DLD1 (cell line): ENCODE data around the gene AKAP1.

ENCODE experiments used
- in situ Hi-C: cut with HindIII; loops from 2 replicates; pipeline ENCODE4 v1.10.0; 2017; ENCODE audit warnings: low sequenced_read_pairs

The AKAP1 gene

GRCh38 chr17:57125406-57125805 is 40.4 kb downstream of the AKAP1 start:
- in situ Hi-C loops = no loop called here

- in situ Hi-C loops = no loop called here
These were observed 40.8 kb downstream of the AKAP1 start for GRCh38 chr17:57125866-57126265.

GRCh38 chr17:57130708-57131461 is 45.8 kb downstream of the AKAP1 start:
- in situ Hi-C loops = no loop called here

GRCh38 chr17:57132663-57133062 is 47.6 kb downstream of the AKAP1 start:
- in situ Hi-C loops = no loop called here

GRCh38 chr17:57133486-57133885 is 48.4 kb downstream of the AKAP1 start:
- in situ Hi-C loops = no loop called here

GRCh38 chr17:57135026-57135788 is 50.2 kb downstream of the AKAP1 start:
- in situ Hi-C loops = no loop called here

- in situ Hi-C loops = no loop called here
These were observed 50.8 kb downstream of the AKAP1 start for GRCh38 chr17:57135789-57136291.

GRCh38 chr17:57136355-57136754 is 51.3 kb downstream of the AKAP1 start:
- in situ Hi-C loops = no loop called here

GRCh38 chr17:57138030-57138911 is 53.2 kb downstream of the AKAP1 start:
- in situ Hi-C loops = no loop called here

- in situ Hi-C loops = no loop called here
These were observed 54.0 kb downstream of the AKAP1 start for GRCh38 chr17:57138956-57139576.

GRCh38 chr17:57140316-57140715 is 55.3 kb downstream of the AKAP1 start:
- in situ Hi-C loops = loop anchor here (10.0 kb wide), 1 partner anchor 64 kb away; no protein-coding TSS in a partner anchor

- in situ Hi-C loops = loop anchor here (10.0 kb wide), 1 partner anchor 62 kb away; no protein-coding TSS in a partner anchor
These were observed 57.9 kb downstream of the AKAP1 start for GRCh38 chr17:57142925-57143324.

- in situ Hi-C loops = loop anchor here (10.0 kb wide), 1 partner anchor 61 kb away; no protein-coding TSS in a partner anchor
These were observed 58.3 kb downstream of the AKAP1 start for GRCh38 chr17:57143361-57143760.

GRCh38 chr17:57143919-57144318 is 58.9 kb downstream of the AKAP1 start:
- in situ Hi-C loops = loop anchor here (10.0 kb wide), 1 partner anchor 61 kb away; no protein-coding TSS in a partner anchor

GRCh38 chr17:57144567-57144966 is 59.5 kb downstream of the AKAP1 start:
- in situ Hi-C loops = loop anchor here (10.0 kb wide), 1 partner anchor 60 kb away; no protein-coding TSS in a partner anchor

GRCh38 chr17:57145347-57145746 is 60.3 kb downstream of the AKAP1 start:
- in situ Hi-C loops = loop anchor here (10.0 kb wide), 1 partner anchor 59 kb away; no protein-coding TSS in a partner anchor

- in situ Hi-C loops = loop anchor here (10.0 kb wide), 1 partner anchor 59 kb away; no protein-coding TSS in a partner anchor
These were observed 61.2 kb downstream of the AKAP1 start for GRCh38 chr17:57146273-57146672.

GRCh38 chr17:57151798-57152197 is 66.8 kb downstream of the AKAP1 start:
- in situ Hi-C loops = no loop called here

- in situ Hi-C loops = no loop called here
These were observed 68.0 kb downstream of the AKAP1 start for GRCh38 chr17:57152967-57153528.

- in situ Hi-C loops = no loop called here
These were observed 69.9 kb downstream of the AKAP1 start for GRCh38 chr17:57154921-57155320.
